ENCODE results near the gene EPS15. TPM values are rescaled to one million over a fixed set of nuclear protein-coding genes. Genes with fewer than 3 reads are reported as not detected.

Gene EPS15
- polyA plus RNA-seq, 1 donor (not counting 4 experiments of a cell fraction or from before 2014, with no cell fraction given), result 33.2 TPM

- DNase-seq (ENCODE audit: low read depth, low spot score) (no peak), FAIRE-seq (no peak)
- H2AFZ ChIP-seq (ENCODE audit: control insufficient read depth, low read length), result no peak overlapping the region
- dilution Hi-C loops (cut with MboI; ENCODE audit: extremely low pct_ligation_motif_present, low sequenced_read_pairs), result no loop called here
- no peak overlapping the region for H3K27ac ChIP-seq (ENCODE audit: control insufficient read depth, insufficient read depth, low read length)
- H3K36me3 ChIP-seq (ENCODE audit: control insufficient read depth in 2 of 2, extremely low read depth in 1 of 2, insufficient read depth in 2 of 2, low read length in 2 of 2), result peaks cover 0 to 3% of the 10 kb centered on the region in 2 experiments
- no peak overlapping the region for H3K4me3 ChIP-seq (ENCODE audit: control insufficient read depth in 2 of 3, extremely low read depth in 1 of 3, insufficient read depth in 2 of 3, low read depth in 1 of 3, low read length in 3 of 3)
- H3K4me2 ChIP-seq (ENCODE audit: control insufficient read depth, extremely low read depth, insufficient read depth, low read depth, low read length), result no peak overlapping the region
- H3K27me3 ChIP-seq (ENCODE audit: control insufficient read depth, extremely low read depth, insufficient read depth, low read length), result no peaks in the 10 kb centered on the region
- H3K9ac ChIP-seq (ENCODE audit: control insufficient read depth, extremely low read depth, insufficient read depth, low read length), result no peak overlapping the region
- H3K4me1 ChIP-seq (ENCODE audit: control insufficient read depth, extremely low read depth, insufficient read depth, low read length), result no peaks in the 10 kb centered on the region
- no peaks in the 10 kb centered on the region for H3K79me2 ChIP-seq (ENCODE audit: control insufficient read depth, insufficient read depth, low read length)
- no peaks in the 10 kb centered on the region for H4K20me1 ChIP-seq (ENCODE audit: control insufficient read depth, extremely low read depth, insufficient read depth, low read length)
- TF ChIP-seq CTCF (optimal IDR thresholded peaks at IDR 0.05 in 1 of 3, IDR thresholded peaks at IDR 0.05 in 1 of 3, conservative IDR thresholded peaks at IDR 0.05 in 1 of 3; ENCODE audit: extremely low read depth in 1 of 3, insufficient read depth in 2 of 3, low read length in 3 of 3) (no peak), EZH2 (IDR thresholded peaks at IDR 0.05; ENCODE audit: low read length) (no peak)
- H3K9me3 ChIP-seq (ENCODE audit: control insufficient read depth, low read depth, low read length), result no peaks in the 10 kb centered on the region
- H3K9me1 ChIP-seq (ENCODE audit: control insufficient read depth, extremely low read depth, insufficient read depth, low read length), result no peaks in the 10 kb centered on the region
Observed at GRCh38 chr1:51417496-51418383, 101.3 kb downstream of the EPS15 start.

GRCh38 chr1:51416910-51417309 lies 102.2 kb downstream of the EPS15 start:
- H3K9me3 ChIP-seq (ENCODE audit: control insufficient read depth, low read depth, low read length), result no peaks in the 10 kb centered on the region
- no peak overlapping the region for H3K9ac ChIP-seq (ENCODE audit: control insufficient read depth, extremely low read depth, insufficient read depth, low read length)
- no peak for TF ChIP-seq EZH2 (IDR thresholded peaks at IDR 0.05; ENCODE audit: low read length)
- TF ChIP-seq CTCF (optimal IDR thresholded peaks at IDR 0.05 in 1 of 3, IDR thresholded peaks at IDR 0.05 in 1 of 3, conservative IDR thresholded peaks at IDR 0.05 in 1 of 3; ENCODE audit: extremely low read depth in 1 of 3, insufficient read depth in 2 of 3, low read length in 3 of 3), result no peak
- no peaks in the 10 kb centered on the region for H3K4me1 ChIP-seq (ENCODE audit: control insufficient read depth, extremely low read depth, insufficient read depth, low read length)
- DNase-seq (ENCODE audit: low read depth, low spot score) (no peak), FAIRE-seq (no peak)
- H3K4me3 ChIP-seq (ENCODE audit: control insufficient read depth in 2 of 3, extremely low read depth in 1 of 3, insufficient read depth in 2 of 3, low read depth in 1 of 3, low read length in 3 of 3), result no peak overlapping the region
- H4K20me1 ChIP-seq (ENCODE audit: control insufficient read depth, extremely low read depth, insufficient read depth, low read length), result no peaks in the 10 kb centered on the region
- no peak overlapping the region for H2AFZ ChIP-seq (ENCODE audit: control insufficient read depth, low read length)
- no peaks in the 10 kb centered on the region for H3K27me3 ChIP-seq (ENCODE audit: control insufficient read depth, extremely low read depth, insufficient read depth, low read length)
- H3K4me2 ChIP-seq (ENCODE audit: control insufficient read depth, extremely low read depth, insufficient read depth, low read depth, low read length), result no peak overlapping the region
- no peaks in the 10 kb centered on the region for H3K79me2 ChIP-seq (ENCODE audit: control insufficient read depth, insufficient read depth, low read length)
- dilution Hi-C loops (cut with MboI; ENCODE audit: extremely low pct_ligation_motif_present, low sequenced_read_pairs), result no loop called here
- H3K9me1 ChIP-seq (ENCODE audit: control insufficient read depth, extremely low read depth, insufficient read depth, low read length), result no peaks in the 10 kb centered on the region
- peaks cover 0 to 3% of the 10 kb centered on the region in 2 experiments for H3K36me3 ChIP-seq (ENCODE audit: control insufficient read depth in 2 of 2, extremely low read depth in 1 of 2, insufficient read depth in 2 of 2, low read length in 2 of 2)
- no peak overlapping the region for H3K27ac ChIP-seq (ENCODE audit: control insufficient read depth, insufficient read depth, low read length)

Measured in keratinocyte (primary cell).